Esophagus mucosa (tissue), 1 donor: Measurements from ENCODE around the gene TBC1D3D. TPM values are rescaled to one million over a fixed set of nuclear protein-coding genes. Genes with fewer than 3 reads are reported as not detected.
"Not testable (repeated sequence)": the region's sequence is repeated elsewhere in the genome, so short reads cannot be mapped to it uniquely, and the experiment has no call there.

Experiments
- ATAC-seq: fragments of 200-7000 bp; cut with Tn5 transposase; one replicate; pipeline ENCODE4 v1.9.1; 2020
- total RNA-seq: library from RNA; stranded (reverse); gene quantifications from one replicate; pipeline ENCODE4 v1.2.4, GENCODE V29; 2023
- donor health status: DM: yes; HTN: yes; CAD: no.

TBC1D3D gene
- total RNA-seq, result 0.24 TPM

- not testable (repeated sequence) for ATAC-seq
Observed at GRCh38 chr17:38003676-38004075, at the start of gene TBC1D3D. TBC1D3D (plus strand) TSS chr17:38003976; CDS start chr17:38005561, 1,585 bp downstream.

GRCh38 chr17:37988960-37989359 is 14.8 kb upstream of the TBC1D3D start, which contains the start of gene TBC1D3L:
TBC1D3L (minus strand) TSS chr17:37989060; CDS start chr17:37987520, 1,540 bp downstream.
- not testable (repeated sequence) for ATAC-seq

Other genes starting within 250 kb of the TBC1D3D start
- gene TBC1D3K, start 79.6 kb upstream of the TBC1D3D start, total RNA-seq, result not detected
- gene TBC1D3L, start 14.9 kb upstream of the TBC1D3D start, total RNA-seq, result 12.2 TPM
- gene TBC1D3C, start 64.7 kb downstream of the TBC1D3D start, total RNA-seq, result not detected
- not detected for gene TBC1D3E, start 124.0 kb downstream of the TBC1D3D start, total RNA-seq
- gene TBC1D3, start 188.6 kb downstream of the TBC1D3D start, total RNA-seq, result not detected